OCI-M2 (cell line): ENCODE results near the gene SLFN14.
"Not testable (repeated sequence)": the region's sequence is repeated elsewhere in the genome, so short reads cannot be mapped to it uniquely, and the experiment has no call there.

Source experiments
- DNase-seq: peaks from one replicate; lab custom pipeline; 2025; ENCODE audit not compliant: unreplicated experiment; lab: John Stamatoyannopoulos, UW

The SLFN14 gene

DNA sequence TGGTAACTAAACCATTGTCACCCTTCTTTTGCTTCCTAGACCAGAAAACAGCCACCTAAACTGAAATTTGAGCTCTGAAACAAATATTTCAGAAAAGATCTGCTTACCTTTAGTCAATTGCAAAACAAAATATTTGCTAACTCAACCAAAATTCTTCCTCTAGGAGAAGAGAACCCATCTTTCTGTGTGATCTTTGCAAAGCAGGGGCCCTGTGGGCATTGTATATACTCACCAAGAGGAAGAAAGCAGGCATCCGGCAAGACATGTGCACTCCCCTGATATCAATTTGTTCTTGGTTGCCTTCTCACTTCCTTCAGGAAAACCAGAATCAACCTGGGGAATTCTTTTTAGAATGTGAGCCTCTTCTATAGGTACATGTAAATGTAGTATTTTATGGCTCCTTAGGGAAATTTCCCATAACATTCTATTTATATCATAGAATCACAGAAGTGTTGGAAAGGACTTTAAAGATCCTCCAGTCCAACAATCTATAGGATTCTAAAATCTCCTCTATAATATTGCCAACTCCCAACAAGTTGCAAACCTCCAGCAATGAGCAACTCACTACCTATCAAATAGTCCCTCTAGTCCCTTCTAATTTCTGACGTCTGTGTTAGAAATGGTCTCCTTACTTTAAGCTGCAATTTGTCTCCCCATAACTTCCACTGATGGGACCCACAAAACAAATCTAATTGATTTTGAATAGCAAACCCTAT, 966 bp downstream of the SLFN14 start:
- DNase-seq = no peak

DNA sequence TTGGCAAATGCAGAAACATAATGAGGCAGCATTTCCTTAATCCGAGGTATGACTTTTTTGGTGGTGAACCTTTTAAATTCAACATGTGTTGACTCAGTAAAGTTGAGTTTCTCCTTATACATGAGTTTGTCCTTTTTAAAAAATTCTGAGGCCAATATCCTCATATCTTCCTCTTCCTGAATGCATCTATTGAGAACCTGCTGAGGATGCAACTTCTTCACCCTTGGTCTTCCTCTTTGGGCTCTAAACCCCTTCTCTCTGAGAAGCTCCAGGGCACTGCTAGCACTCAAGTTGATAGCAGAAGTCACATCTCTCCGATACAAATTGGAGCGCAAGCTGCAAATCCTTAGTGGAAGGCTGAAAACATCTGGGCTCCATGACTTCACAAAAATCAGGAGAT, 3.3 kb downstream of the SLFN14 start:
- DNase-seq = no peak

DNA sequence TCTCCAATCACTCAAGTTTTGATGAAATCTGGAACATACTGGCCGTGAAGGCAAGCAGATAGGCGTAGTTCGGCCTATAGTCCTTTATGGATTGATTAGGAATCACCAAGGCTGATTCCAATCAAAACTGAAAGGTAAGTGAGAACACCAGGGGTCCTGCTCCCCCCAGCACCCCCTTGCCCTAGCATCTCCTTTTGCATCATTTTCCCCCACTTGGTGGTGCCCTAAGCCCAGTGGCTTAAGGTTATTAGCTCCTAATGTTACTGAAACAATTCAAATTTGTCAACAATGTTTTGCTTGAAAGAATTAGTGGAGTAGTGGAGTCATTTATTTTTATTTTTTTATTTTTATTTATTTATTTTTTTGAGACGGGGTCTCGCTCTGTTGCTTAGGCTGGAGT, 4.9 kb downstream of the SLFN14 start:
- DNase-seq = no peak

DNA sequence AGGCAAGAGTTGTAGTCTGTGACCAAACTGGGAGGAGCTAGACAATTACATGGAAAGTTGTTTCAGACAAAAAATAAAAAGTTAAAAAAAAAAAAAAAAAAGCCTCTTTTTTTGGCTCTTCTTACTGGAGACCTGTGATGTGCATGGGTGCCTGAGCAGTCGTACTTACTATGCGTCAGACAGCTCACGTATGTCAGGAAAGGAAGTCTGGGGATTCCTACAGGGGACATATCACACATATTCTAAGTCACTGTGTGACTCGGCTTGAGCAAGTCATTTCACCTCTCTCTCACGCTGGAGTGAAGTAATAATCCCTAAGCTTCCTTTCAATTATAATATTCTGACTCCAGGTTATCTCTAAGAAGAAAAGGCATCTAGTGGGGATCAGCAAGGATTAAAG, 6.0 kb downstream of the SLFN14 start:
- DNase-seq = no peak

DNA sequence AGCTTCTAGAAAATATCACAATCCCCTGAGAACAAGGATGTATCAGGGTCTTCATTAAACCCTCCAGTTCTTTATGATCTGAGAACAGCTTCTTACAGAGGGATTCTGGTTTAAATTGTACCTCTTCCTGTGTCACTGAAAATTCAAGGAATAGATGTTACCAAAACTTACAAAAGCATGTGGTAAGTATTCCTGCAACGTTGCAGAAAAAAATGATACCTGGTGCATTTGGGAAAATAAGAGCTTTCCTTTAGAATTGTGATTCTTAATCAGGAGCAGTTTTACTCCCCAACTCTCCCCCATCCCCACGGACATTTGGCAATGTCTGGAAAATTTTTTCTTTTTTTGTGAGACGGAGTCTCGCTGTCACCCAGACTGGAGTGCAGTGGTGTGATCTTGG, 7.3 kb downstream of the SLFN14 start:
- no peak for DNase-seq

DNA sequence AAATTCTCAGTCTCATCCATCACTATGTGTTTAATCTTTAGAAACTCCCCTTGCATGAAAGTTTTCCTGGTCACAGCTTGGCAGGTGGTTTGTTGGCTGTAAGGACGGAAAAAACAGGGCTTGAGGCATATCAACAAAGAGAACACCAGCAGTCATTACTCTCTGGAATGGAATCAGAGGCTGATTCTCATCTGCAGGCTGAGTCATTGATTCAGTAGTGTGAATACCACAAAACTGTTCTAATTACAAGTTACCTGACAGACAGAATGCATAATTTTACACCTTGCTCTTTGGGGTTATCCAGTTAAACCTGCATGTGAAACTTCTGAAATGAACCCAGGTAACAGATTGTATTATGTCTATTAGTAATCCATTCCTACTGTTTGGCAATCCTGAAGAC, 11.6 kb downstream of the SLFN14 start:
- DNase-seq = no peak

DNA sequence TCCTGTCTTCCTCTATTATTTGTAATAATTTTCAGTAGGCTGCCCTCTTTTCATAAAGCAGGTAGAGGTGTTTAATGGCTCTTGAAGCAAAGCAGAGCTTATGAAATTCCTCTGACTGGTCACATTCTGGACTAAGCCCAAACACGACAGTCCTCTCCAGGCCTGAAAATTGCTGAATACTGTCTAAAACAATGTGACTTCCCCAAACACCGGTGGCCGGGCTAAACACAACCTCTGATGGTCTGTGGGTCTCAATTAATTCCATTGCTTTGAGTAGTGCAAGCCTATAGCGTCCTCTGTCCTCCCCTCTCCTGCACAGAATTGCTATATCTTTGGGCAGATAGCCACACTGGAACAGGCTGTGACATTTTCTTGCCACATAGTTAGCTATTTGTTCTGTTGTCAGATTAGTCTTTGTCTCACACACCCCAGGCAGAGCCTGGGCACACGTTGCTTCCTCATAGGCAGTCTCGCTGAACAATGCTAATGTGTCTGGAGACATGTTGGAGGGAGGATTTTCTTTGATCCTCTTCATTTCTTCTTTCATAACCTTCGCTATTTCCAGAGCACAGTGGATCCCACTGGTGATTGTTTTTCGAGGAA, 12.3 kb downstream of the SLFN14 start:
- DNase-seq = no peak

DNA sequence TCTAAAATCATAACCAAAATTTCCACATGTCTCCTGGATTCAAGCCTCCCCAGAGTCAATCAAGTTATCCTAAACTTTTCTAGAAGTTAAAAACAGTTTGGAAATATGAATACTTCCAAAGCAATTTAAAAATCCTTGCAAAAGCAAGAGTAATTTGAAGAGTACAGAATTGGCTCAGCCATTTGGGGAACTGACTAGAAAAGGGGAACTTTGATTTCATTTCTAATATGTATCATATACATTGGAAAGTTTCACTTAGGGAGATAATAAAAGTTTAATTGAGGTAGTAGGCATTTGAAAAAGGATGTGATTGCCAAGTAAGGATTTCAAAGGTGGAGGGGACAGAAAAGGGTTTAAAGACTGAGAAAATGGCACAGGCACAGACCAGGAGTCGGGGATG, 14.1 kb downstream of the SLFN14 start:
- no peak for DNase-seq

DNA sequence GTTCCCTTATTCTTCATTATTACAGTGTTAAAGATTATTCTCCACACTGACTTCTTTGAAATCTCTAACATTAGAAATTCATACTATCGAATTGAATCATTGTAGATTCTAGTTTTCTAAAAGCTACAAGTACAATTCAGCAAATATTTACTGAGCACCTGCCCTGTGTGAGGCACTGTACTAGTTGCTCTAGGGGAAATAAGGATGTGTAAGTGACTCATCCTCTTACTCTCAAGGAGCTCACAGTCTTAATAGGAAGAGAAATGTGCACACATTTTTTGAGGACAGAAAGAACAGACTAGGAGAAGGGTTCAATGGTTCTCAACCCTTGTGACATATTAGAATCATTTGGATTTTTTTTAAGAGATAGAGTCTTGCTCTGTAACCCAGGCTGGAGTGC, 15.5 kb downstream of the SLFN14 start:
- DNase-seq = no peak

DNA sequence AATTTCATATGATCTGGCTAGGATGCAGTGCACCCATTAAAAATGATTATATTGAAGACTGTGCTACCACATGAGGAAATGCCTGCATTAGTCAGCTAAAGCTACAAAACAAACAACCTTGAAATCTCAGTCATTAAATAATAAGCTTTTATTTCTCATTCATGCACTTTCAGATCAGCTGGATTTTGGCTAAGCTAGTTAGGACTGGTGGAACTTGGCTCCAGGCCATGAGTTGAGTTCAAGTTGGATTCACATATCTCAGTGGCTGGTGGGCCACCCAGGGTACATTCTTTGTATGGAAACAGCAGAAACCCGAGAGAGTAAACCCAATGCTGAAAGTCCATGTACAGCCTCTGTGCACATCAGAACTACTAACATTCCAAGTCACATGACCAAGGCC, 16.8 kb downstream of the SLFN14 start:
- no peak for DNase-seq

DNA sequence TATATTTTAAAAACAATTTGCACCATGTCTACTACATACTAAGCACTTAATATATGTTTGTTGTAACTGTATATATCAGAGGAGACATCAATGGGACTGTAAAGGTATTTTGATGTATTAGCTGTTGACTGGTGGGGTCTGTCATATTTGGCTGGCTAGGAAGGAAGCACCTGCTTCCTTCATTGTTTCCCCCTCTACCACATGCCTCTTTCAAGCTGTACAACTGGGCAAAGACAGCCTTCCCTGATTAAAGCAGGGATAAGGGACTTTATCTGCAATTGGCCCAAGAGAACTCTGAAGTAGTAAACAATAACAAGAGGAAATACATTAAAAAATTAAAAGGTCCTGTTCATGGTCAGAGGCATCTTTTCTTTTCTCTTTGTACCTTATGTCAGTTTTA, 17.6 kb downstream of the SLFN14 start:
- DNase-seq = no peak

DNA sequence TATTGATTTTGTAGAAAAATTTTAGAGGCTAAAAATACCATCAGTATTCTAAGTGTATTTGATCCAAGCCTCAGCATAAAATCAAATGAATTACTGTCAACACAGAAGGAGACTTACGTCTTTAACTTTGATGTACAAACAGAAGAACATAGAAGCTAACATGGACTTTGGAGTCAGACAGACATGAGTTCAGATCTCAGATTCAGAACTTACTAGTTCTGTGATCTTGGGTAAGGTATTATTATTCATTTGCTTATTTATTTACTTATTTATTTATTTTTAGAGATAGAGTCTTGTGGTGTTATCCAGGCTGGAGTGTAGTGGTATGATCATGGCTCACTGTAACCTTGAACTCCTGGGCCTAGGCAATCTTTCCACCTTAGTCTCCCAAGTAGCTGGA, 19.2 kb downstream of the SLFN14 start:
- DNase-seq = no peak

DNA sequence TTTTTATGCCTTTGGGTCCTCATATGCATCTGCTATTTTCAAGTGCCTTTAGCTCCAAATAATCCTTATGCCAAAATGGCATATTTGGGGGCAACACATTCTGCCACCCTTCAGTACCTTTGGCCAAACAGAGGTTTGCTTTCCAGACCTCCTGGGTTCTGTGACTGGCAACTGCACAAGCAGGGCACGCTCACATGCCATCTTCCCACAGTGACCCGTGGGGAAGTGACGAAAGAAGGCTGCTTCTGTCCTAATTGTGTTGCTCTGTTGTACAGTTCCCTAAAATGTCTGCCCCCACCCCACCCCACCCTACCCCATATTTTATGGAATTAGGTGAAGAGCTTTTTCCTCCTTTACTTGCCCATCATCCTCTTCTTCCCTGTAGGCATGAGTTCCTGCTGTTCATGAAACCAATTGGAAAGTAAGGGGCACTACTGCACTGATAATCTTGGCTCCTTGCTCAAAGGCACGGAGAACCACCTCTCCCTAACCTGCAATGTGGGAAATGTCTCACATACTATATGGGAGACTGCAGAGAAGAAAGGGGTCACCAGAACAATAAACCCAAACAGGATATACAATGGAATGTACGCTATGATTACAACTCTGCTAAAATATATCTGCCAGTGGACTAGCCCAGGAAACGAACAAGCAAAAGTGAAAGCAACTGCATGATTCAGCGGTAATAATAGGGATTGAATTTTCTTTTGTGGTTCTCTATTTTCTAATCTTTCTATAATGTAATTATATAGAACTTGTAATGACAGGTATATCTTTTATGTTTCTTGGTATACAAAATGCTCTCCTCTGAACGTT, 19.8 kb downstream of the SLFN14 start:
- no peak for DNase-seq

DNA sequence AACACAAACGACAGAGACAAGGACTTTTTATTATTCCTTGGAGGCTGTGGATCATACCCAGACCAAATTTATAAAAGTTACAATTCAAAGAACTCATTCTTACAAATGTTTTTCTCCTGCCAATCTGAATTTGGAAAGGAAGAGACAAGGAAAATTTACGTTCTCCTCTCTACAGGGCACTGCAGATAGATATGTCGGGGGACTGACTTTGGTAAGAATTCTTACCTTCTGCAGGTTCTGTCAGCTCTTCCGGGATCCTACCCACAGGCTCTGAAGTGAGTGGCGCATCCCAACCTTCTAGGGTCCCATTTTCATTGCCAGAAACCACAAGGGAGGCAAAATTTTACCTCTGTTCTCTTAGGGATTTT, 21.0 kb downstream of the SLFN14 start:
- DNase-seq = no peak

DNA sequence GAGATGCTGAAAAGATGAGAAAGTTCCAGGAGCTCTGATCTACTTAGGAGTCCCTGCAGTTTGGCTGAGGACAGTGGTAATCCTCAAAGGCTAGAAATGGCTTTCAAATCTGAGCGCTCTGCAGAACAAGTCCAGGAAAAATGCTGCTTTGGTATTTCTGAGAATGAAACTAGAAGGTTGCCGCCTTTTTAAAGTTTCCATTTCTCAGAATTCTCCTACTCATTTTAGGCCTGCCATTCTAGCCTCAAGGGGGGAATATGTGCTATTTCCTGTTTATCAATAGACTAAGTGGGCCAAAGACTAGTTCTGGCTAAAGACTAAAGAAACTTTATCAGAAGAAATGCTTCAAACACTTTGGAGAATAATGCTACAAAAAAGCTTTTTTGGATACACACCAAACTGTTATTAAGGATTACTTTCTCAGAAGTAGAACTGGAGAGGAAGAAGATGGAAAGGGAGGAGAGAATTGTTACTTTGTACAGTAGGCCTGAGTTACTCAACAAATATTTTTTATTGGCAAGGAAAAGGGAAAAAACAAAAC, 22.9 kb downstream of the SLFN14 start, which contains the start of gene SLFN12L:
Gene SLFN12L (minus strand): TSS at position 78 of the 541 bp plus-strand sequence. CDS start 15,314 bp downstream, outside the sequence.
- no peak for DNase-seq

DNA sequence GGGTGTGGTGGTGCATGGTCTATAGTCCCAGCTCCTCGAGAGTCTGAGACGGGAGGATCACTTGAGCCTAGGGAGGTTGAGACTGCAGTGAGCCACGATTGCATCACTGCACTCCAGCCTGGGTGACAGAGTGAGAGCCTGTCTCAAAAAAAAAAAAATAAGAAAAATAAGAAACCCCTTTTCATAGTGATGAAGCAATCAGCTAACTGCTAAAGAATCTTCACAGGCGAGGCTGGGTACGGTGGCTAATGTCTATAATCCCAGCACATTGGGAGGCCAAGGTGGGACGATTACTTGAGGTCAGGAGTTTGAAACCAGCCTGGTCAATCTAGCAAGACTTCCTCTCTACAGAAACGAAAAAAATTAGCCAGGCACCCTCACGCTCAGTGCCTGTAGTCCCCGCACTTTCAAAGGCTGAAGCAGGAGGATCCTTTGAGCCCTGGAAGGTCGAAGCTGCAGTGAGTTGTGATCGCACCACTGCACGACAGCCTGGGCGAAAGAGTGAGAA, 23.9 kb downstream of the SLFN14 start:
- DNase-seq = no peak

DNA sequence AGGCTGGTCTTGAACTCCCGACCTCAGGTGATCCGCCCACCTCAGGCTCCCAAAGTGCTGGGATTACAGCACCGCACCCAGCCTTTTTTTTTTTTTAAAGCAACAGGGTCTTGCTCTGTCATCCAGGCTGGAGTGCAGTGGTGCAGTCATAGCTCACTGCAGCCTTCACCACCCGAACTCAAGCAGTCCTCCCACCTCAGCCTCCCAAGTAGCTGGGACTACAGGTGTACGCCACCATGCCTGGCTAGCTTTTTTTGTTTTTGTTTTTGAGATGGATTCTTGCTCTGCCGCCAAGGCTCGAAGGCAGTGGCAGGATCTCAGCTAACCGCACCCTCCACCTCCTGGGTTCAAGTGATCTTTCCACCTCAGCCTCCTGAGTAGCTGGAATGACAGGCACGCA, 25.2 kb downstream of the SLFN14 start:
- not testable (repeated sequence) for DNase-seq

DNA sequence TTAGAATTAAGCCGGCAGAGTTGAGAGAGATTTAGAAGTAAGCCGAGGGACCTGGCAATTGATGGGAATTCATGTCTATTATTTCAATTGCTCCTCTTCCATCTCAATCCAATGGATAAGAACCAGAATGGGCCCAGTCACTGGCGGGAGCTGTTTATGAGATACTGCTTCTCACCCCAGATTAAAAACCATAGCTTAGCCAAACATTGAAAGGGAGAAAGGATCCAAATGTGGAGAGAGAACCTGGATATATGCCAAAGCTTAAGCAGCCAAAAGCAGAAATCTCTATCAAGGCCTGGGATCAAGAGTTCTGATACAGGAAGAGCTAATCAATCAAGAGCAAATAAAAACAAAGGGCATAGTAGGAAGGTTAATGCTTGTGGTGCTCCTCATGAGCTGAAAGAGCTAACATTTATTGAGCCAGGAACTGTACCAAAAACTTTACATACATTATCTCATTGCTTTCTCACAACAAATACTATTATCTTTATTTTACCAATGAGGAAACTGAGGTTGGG, 26.0 kb downstream of the SLFN14 start:
- DNase-seq = no peak

DNA sequence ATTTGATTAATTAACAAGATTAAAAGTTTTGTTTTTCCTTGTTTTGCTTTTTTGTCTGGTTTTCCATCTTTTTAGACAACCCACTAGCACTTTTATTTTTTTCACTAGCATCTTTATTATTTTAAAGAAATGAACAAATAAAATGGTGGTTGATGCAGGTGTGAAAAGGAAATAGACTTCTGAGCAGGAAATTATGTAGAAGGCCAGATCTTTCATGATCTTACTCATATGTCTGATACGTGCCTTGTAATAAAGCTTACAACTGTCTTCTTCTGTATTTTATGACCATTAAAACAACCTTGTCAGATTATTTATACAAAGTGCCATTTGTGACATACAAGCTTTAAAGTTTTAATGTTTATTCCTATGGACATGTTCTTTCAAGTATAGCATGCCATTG, 29.5 kb downstream of the SLFN14 start:
- DNase-seq = no peak

DNA sequence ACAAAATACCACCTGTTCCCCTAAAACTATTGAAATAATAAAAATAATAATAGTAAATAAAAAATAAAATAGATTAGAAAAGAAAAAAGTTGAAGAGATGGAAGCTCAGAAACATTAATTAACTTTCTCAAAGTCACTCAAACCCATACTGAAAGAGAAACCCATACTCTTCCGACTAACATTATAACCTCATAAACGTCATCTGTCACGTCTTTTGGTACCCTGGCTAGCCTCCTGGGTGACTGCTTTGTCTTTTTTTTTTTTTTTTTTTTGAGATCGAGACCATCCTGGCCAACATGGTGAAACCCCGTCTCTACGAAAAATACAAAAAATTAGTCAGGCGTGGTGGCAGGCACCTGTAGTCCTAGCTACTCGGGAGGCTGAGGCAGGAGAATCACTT, 30.8 kb downstream of the SLFN14 start:
- no peak for DNase-seq

DNA sequence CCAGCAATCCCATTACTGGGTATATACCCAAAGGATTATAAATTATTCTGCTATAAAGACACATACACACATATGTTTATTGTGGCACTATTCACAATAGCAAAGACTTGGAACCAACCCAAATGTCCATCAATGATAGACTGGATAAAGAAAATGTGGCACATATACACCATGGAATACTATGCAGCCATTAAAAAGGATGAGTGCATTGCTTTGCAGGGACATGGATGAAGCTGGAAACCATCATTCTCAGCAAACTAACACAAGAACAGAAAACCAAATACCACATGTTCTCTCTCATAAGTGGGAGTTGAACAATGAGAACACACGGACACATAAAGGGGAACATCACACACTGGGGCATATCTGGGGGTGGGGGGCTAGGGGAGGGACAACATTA, 31.3 kb downstream of the SLFN14 start:
- not testable (repeated sequence) for DNase-seq
